ENCODE measurements around the gene SSR2. TPM values are rescaled to one million over a fixed set of nuclear protein-coding genes. Genes with fewer than 3 reads are reported as not detected.

SSR2 gene
- total RNA-seq, 4 donors from 2014 or later = 115 to 215 (median 179) TPM

DNA sequence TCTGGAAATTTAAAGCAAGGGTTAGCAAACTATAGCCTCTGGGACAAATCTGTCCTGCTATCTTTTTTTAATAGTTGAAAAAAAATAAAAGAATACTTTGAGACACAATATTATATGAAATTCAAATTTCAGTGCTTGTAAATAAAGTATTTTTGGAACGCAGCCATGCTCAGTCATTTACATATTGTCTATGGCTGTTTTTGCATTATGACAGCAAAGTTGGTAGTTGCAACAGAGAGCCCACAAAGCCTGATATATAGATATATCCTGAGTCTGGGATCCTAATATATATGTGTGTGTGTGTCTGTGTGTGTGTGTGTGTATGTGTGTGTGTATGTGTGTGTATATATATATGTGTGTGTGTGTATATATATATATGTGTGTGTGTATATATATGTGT is 20.8 kb downstream of the SSR2 start:
- 80 to 83% methylated on average over 1 of the region's 1 CpG for WGBS, 2 donors
- Histone ChIP-seq H3K4me1 (peaks cover 0 to 35% (median 0%) of the 10 kb centered on the region in 3 donors), H3K27me3 (no peaks in the 10 kb centered on the region), H3K4me3 (no peak overlapping the region), H3K36me3 (no peaks in the 10 kb centered on the region), H3K9me3 (no peaks in the 10 kb centered on the region), H3K27ac (no peak overlapping the region)
- no peak for DNase-seq
- intact Hi-C loops (cut with DNase I) = no loop called here
- TF ChIP-seq, protein P1, sequence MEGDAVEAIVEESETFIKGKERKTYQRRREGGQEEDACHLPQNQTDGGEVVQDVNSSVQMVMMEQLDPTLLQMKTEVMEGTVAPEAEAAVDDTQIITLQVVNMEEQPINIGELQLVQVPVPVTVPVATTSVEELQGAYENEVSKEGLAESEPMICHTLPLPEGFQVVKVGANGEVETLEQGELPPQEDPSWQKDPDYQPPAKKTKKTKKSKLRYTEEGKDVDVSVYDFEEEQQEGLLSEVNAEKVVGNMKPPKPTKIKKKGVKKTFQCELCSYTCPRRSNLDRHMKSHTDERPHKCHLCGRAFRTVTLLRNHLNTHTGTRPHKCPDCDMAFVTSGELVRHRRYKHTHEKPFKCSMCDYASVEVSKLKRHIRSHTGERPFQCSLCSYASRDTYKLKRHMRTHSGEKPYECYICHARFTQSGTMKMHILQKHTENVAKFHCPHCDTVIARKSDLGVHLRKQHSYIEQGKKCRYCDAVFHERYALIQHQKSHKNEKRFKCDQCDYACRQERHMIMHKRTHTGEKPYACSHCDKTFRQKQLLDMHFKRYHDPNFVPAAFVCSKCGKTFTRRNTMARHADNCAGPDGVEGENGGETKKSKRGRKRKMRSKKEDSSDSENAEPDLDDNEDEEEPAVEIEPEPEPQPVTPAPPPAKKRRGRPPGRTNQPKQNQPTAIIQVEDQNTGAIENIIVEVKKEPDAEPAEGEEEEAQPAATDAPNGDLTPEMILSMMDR (IDR thresholded peaks at IDR 0.05) = no peak
- no peak for TF ChIP-seq POLR2A (IDR thresholded peaks at IDR 0.05)

DNA sequence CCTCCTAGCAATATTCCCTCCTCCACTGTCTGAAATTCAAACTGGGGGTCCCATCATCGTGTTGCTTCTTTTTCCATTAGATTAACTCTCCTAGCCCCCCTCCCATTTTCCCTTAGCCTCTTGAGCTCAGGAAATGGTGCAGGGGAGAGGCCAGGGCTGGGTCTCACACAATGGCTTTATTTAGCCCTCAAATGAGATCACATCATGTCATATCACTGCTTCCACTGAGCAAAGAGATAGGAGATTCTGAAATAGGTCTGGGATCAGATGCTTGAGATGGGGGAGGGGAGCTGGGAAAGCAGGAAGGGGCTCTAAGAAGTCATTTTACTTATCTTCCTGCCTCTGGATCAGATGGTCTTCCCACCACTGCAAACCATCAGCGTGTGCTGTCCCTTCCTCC is 24.6 kb downstream of the SSR2 start:
- intact Hi-C loops (cut with DNase I) = no loop called here
- DNase-seq = no peak
- peaks cover 0 to 14% (median 0%) of the 10 kb centered on the region in 3 donors for H3K4me1 ChIP-seq
- H3K9me3 ChIP-seq = no peaks in the 10 kb centered on the region
- H3K27me3 ChIP-seq = no peaks in the 10 kb centered on the region
- TF ChIP-seq POLR2A (IDR thresholded peaks at IDR 0.05) = no peak
- TF ChIP-seq, protein P1 (IDR thresholded peaks at IDR 0.05) = no peak
- no peak overlapping the region for H3K27ac ChIP-seq
- 44 to 45% methylated on average over 2 of the region's 2 CpGs for WGBS, 2 donors
- H3K36me3 ChIP-seq = no peaks in the 10 kb centered on the region
- H3K4me3 ChIP-seq = no peak overlapping the region

DNA sequence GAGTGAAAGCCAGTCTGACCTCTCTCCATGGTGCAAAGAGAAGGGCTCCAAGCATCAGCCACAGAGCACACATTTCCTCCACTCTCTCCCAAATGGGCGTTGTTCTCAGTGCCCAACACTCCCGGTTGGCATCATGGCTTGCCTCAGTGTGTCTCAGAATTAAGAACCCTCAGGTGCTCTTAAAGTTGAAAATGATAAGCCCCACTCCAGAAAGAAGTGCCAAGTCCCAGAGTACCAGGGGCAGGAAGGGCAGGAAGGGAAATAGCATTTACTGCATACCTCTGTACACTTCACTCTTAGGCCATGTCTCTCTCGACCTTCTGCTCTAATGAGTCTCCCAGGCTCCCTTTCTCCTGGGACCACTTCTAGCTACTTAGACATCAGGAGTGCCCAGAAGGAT is 27.2 kb downstream of the SSR2 start:
- Histone ChIP-seq H3K27ac (no peak overlapping the region), H3K9me3 (no peaks in the 10 kb centered on the region), H3K4me3 (no peak overlapping the region), H3K4me1 (peaks cover 2 to 28% (median 3%) of the 10 kb centered on the region in 3 donors), H3K27me3 (no peaks in the 10 kb centered on the region), H3K36me3 (no peaks in the 10 kb centered on the region)
- WGBS, 2 donors = 76 to 78% methylated on average over 3 of the region's 3 CpGs
- DNase-seq = no peak
- TF ChIP-seq, protein P1 (IDR thresholded peaks at IDR 0.05) = no peak
- no peak for TF ChIP-seq POLR2A (IDR thresholded peaks at IDR 0.05)
- intact Hi-C loops (cut with DNase I) = no loop called here

DNA sequence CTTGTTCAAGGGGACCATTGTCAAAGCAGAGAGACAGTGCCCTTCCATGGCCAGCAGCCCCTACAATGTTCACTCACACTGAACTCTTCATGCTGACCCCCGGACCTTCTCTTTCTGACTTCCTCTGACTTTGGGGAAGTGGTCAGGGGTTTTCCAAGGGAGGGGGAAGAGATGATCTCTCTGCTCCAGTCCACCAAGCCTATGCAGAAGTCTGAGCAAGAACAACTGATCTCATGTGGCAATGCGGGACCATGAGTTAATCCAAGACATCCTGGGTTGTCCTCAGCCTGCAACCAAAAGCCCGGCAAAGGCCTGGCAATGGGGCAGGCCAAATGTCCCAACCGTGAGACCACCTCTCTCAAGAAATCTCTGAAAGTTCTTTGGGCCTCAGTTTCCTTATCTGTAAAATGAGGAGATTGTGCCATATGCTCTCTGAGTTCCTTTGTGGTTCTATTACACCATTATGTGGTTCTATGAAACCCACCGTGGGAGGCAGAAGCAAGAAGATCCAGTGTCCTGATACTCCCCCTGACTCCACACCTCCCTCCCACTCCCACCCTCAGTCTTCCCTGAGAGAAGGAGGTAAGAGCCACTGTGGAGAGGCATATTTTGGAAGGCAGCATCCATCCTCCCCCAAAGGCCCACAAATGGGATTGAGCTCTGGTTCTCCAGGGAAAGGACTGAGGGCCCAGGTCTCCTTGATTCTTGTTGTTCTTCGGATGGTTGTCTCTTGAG is 30.6 kb downstream of the SSR2 start:
- WGBS, 2 donors = 29 to 83% methylated on average over 1 to 4 of the region's 6 CpGs

More for the DNA sequence above, 30.6 kb downstream of the SSR2 start:
- H3K9me3 ChIP-seq = no peaks in the 10 kb centered on the region
- peak overlapping the region in 2 of 4 donors; percentile 71 to 79 for H3K27ac ChIP-seq
- H3K36me3 ChIP-seq = no peaks in the 10 kb centered on the region
- peaks cover 2 to 36% (median 3%) of the 10 kb centered on the region in 3 donors for H3K4me1 ChIP-seq
- intact Hi-C loops (cut with DNase I) = no loop called here
- TF ChIP-seq POLR2A (IDR thresholded peaks at IDR 0.05) = no peak
- TF ChIP-seq, protein P1 (IDR thresholded peaks at IDR 0.05) = no peak
- no peak overlapping the region for H3K4me3 ChIP-seq
- no peak for DNase-seq
- H3K27me3 ChIP-seq = no peaks in the 10 kb centered on the region
